ENCODE data around the gene PDZRN4. TPM values are rescaled to one million over a fixed set of nuclear protein-coding genes. Genes with fewer than 3 reads are reported as not detected.

The PDZRN4 gene
- total and polyA plus RNA-seq, 2 experiments from 2014 or later, result 0.90 TPM; not detected in 1

DNA sequence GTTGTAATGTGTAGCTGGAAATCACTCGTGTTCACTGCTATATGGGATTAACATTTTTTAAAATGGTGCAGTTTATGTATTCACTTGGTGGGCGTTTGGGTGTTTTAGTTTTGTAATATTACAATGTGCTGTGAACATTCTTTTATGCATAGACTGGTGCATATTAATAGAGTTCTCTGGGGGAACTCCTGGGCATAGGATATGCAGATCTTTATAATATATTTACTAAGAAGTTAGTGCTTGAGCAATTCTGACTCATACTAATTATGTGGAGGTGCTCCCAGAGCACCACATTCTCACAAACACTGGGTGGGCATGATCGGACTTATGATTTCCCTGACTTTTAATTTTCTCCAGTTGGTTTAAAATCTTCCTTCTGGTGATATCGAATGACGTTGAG is 342.3 kb downstream of the PDZRN4 start:
- H3K9me2 ChIP-seq (ENCODE audit: insufficient read depth), result no peaks in the 10 kb centered on the region

More for the DNA sequence above, 342.3 kb downstream of the PDZRN4 start:
- no peaks in the 10 kb centered on the region; the same call in 2 of the 3 replicates for H3K36me3 Mint-ChIP-seq (ENCODE audit: low read depth)
- H3K27ac ChIP-seq (ENCODE audit: low read depth), result no peak overlapping the region
- peaks cover 2% of the 10 kb centered on the region for H3K27me3 Mint-ChIP-seq (ENCODE audit: insufficient read depth, low read depth, poor library complexity)
- no peak overlapping the region for H3K4me3 Mint-ChIP-seq
- H3K79me2 ChIP-seq (replicated peaks; ENCODE audit: insufficient read depth), result no peaks in the 10 kb centered on the region
- H4K20me1 ChIP-seq (replicated peaks; ENCODE audit: insufficient read depth), result no peaks in the 10 kb centered on the region
- no peaks in the 10 kb centered on the region for H3K9me3 Mint-ChIP-seq
- no peaks in the 10 kb centered on the region for H3K36me3 ChIP-seq (ENCODE audit: insufficient read depth)
- DNase-seq (ENCODE audit: low spot score) (no peak), ATAC-seq (no peak)
- no peak overlapping the region for H3K4me3 ChIP-seq
- TF ChIP-seq NANOG (IDR thresholded peaks at IDR 0.05; ENCODE audit: borderline replicate concordance) (no peak), ZNF114 (CRISPR knock-in tag; IDR thresholded peaks at IDR 0.05) (no peak), POLR2AphosphoS5 (IDR thresholded peaks at IDR 0.05; ENCODE audit: low read depth) (no peak), EZH2 (IDR thresholded peaks at IDR 0.05; ENCODE audit: low read depth, unreplicated experiment) (no peak), ZNF331 (CRISPR knock-in tag; IDR thresholded peaks at IDR 0.05; ENCODE audit: low read depth) (no peak), STAT1 (IDR thresholded peaks at IDR 0.05; ENCODE audit: unreplicated experiment) (no peak), EZH2phosphoT487 (IDR thresholded peaks at IDR 0.05; ENCODE audit: unreplicated experiment) (no peak), CTCF (conservative IDR thresholded peaks at IDR 0.05; ENCODE audit: low read depth in 2 of 2) (no peak), JUNB (IDR thresholded peaks at IDR 0.05; ENCODE audit: unreplicated experiment) (no peak), CREB1 (CRISPR knock-in tag; IDR thresholded peaks at IDR 0.05; ENCODE audit: low read depth) (no peak)
- TF ChIP-seq, protein P1, sequence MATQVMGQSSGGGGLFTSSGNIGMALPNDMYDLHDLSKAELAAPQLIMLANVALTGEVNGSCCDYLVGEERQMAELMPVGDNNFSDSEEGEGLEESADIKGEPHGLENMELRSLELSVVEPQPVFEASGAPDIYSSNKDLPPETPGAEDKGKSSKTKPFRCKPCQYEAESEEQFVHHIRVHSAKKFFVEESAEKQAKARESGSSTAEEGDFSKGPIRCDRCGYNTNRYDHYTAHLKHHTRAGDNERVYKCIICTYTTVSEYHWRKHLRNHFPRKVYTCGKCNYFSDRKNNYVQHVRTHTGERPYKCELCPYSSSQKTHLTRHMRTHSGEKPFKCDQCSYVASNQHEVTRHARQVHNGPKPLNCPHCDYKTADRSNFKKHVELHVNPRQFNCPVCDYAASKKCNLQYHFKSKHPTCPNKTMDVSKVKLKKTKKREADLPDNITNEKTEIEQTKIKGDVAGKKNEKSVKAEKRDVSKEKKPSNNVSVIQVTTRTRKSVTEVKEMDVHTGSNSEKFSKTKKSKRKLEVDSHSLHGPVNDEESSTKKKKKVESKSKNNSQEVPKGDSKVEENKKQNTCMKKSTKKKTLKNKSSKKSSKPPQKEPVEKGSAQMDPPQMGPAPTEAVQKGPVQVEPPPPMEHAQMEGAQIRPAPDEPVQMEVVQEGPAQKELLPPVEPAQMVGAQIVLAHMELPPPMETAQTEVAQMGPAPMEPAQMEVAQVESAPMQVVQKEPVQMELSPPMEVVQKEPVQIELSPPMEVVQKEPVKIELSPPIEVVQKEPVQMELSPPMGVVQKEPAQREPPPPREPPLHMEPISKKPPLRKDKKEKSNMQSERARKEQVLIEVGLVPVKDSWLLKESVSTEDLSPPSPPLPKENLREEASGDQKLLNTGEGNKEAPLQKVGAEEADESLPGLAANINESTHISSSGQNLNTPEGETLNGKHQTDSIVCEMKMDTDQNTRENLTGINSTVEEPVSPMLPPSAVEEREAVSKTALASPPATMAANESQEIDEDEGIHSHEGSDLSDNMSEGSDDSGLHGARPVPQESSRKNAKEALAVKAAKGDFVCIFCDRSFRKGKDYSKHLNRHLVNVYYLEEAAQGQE (IDR thresholded peaks at IDR 0.05; ENCODE audit: unreplicated experiment), result no peak
- TF ChIP-seq, protein P2, sequence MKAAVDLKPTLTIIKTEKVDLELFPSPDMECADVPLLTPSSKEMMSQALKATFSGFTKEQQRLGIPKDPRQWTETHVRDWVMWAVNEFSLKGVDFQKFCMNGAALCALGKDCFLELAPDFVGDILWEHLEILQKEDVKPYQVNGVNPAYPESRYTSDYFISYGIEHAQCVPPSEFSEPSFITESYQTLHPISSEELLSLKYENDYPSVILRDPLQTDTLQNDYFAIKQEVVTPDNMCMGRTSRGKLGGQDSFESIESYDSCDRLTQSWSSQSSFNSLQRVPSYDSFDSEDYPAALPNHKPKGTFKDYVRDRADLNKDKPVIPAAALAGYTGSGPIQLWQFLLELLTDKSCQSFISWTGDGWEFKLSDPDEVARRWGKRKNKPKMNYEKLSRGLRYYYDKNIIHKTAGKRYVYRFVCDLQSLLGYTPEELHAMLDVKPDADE (IDR thresholded peaks at IDR 0.05), result no peak
- TF ChIP-seq, protein P3, sequence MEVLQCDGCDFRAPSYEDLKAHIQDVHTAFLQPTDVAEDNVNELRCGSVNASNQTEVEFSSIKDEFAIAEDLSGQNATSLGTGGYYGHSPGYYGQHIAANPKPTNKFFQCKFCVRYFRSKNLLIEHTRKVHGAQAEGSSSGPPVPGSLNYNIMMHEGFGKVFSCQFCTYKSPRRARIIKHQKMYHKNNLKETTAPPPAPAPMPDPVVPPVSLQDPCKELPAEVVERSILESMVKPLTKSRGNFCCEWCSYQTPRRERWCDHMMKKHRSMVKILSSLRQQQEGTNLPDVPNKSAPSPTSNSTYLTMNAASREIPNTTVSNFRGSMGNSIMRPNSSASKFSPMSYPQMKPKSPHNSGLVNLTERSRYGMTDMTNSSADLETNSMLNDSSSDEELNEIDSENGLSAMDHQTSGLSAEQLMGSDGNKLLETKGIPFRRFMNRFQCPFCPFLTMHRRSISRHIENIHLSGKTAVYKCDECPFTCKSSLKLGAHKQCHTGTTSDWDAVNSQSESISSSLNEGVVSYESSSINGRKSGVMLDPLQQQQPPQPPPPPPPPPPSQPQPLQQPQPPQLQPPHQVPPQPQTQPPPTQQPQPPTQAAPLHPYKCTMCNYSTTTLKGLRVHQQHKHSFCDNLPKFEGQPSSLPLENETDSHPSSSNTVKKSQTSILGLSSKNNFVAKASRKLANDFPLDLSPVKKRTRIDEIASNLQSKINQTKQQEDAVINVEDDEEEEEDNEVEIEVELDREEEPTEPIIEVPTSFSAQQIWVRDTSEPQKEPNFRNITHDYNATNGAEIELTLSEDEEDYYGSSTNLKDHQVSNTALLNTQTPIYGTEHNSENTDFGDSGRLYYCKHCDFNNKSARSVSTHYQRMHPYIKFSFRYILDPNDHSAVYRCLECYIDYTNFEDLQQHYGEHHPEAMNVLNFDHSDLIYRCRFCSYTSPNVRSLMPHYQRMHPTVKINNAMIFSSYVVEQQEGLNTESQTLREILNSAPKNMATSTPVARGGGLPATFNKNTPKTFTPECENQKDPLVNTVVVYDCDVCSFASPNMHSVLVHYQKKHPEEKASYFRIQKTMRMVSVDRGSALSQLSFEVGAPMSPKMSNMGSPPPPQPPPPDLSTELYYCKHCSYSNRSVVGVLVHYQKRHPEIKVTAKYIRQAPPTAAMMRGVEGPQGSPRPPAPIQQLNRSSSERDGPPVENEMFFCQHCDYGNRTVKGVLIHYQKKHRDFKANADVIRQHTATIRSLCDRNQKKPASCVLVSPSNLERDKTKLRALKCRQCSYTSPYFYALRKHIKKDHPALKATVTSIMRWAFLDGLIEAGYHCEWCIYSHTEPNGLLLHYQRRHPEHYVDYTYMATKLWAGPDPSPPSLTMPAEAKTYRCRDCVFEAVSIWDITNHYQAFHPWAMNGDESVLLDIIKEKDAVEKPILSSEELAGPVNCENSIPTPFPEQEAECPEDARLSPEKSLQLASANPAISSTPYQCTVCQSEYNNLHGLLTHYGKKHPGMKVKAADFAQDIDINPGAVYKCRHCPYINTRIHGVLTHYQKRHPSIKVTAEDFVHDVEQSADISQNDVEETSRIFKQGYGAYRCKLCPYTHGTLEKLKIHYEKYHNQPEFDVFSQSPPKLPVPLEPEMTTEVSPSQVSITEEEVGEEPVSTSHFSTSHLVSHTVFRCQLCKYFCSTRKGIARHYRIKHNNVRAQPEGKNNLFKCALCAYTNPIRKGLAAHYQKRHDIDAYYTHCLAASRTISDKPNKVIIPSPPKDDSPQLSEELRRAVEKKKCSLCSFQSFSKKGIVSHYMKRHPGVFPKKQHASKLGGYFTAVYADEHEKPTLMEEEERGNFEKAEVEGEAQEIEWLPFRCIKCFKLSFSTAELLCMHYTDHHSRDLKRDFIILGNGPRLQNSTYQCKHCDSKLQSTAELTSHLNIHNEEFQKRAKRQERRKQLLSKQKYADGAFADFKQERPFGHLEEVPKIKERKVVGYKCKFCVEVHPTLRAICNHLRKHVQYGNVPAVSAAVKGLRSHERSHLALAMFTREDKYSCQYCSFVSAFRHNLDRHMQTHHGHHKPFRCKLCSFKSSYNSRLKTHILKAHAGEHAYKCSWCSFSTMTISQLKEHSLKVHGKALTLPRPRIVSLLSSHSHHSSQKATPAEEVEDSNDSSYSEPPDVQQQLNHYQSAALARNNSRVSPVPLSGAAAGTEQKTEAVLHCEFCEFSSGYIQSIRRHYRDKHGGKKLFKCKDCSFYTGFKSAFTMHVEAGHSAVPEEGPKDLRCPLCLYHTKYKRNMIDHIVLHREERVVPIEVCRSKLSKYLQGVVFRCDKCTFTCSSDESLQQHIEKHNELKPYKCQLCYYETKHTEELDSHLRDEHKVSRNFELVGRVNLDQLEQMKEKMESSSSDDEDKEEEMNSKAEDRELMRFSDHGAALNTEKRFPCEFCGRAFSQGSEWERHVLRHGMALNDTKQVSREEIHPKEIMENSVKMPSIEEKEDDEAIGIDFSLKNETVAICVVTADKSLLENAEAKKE (CRISPR knock-in tag; IDR thresholded peaks at IDR 0.05), result no peak
- no peaks in the 10 kb centered on the region for H3K27me3 ChIP-seq (ENCODE audit: insufficient read depth)
- H2AFZ ChIP-seq, result no peak overlapping the region
- peaks cover 6% of the 10 kb centered on the region; the same call in 1 of the 2 replicates for H3K4me1 ChIP-seq (ENCODE audit: insufficient read depth)
- peaks cover 16% of the 10 kb centered on the region; the same call in 2 of the 3 replicates for H3K4me1 Mint-ChIP-seq
- H3K4me2 ChIP-seq, result no peak overlapping the region
- no peak overlapping the region for H3K27ac Mint-ChIP-seq
- no peaks in the 10 kb centered on the region for H3F3A ChIP-seq (replicated peaks; ENCODE audit: low read depth)
